Naive B cell (primary cell): ENCODE data around the gene HSD17B11. TPM values are rescaled to one million over a fixed set of nuclear protein-coding genes. Genes with fewer than 3 reads are reported as not detected.
"Not testable (repeated sequence)": the region's sequence is repeated elsewhere in the genome, so short reads cannot be mapped to it uniquely, and the experiment has no call there.

Source experiments
- ATAC-seq, 2 donors: fragments of 150-1000 bp; cut with Tn5 transposase; 2 replicates each; pipeline ENCODE4 v1.10.0; 2021; ENCODE audit warnings: low read depth in 2 of 2, mild to moderate bottlenecking in 2 of 2, moderate library complexity in 2 of 2
- DNase-seq: peaks from one replicate; pipeline ENCODE4 v3.0.0; 2022
- H3K27ac Mint-ChIP-seq, 6 donors: one replicate each; pipeline ENCODE4 v1.8.0; 2020 to 2022; ENCODE audit warnings: mild to moderate bottlenecking in 6 of 6, mixed read lengths in 6 of 6, moderate library complexity in 5 of 6, inconsistent platforms in 2 of 6
- H3K27me3 Mint-ChIP-seq, 3 donors: one replicate each; pipeline ENCODE4 v1.8.0; 2021 to 2022; ENCODE audit warnings: mixed read lengths in 3 of 3, mild to moderate bottlenecking in 1 of 3
- H3K36me3 Mint-ChIP-seq, 2 donors: one replicate each; pipeline ENCODE4 v1.8.0; 2020 to 2022; ENCODE audit warnings: mixed read lengths in 2 of 2, inconsistent platforms in 1 of 2, mild to moderate bottlenecking in 1 of 2
- H3K4me1 Mint-ChIP-seq, 3 donors: one replicate each; pipeline ENCODE4 v1.8.0; 2020 to 2022; ENCODE audit warnings: mixed read lengths in 3 of 3, inconsistent platforms in 1 of 3, mild to moderate bottlenecking in 1 of 3, moderate library complexity in 1 of 3
- H3K4me3 Mint-ChIP-seq, 8 donors: one replicate each; pipeline ENCODE4 v1.8.0; 2020 to 2022; ENCODE audit warnings: mild to moderate bottlenecking in 8 of 8, mixed read lengths in 8 of 8, moderate library complexity in 8 of 8, inconsistent platforms in 2 of 8
- H3K9me3 Mint-ChIP-seq, 7 donors: one replicate each; pipeline ENCODE4 v1.8.0; 2020 to 2022; ENCODE audit warnings: mixed read lengths in 7 of 7, mild to moderate bottlenecking in 5 of 7, inconsistent platforms in 2 of 7, moderate library complexity in 1 of 7
- polyA plus RNA-seq, 6 donors: library from polyadenylated mRNA; unstranded; fragments of 300-500 nt; fragmentation: Illumina TruSeq; gene quantifications; one replicate each; pipeline ENCODE4 v1.2.3, GENCODE V29; 2021; ENCODE audit warnings: low read depth in 6 of 6

The HSD17B11 gene
- polyA plus RNA-seq, 6 donors from 2014 or later = 67.9 to 116 (median 107) TPM

GRCh38 chr4:87419578-87420249 is 28.7 kb upstream of the HSD17B11 start:
- H3K27me3 Mint-ChIP-seq = no peaks in the 10 kb centered on the region
- no peaks in the 10 kb centered on the region for H3K36me3 Mint-ChIP-seq
- H3K9me3 Mint-ChIP-seq = peaks cover 0 to 2% (median 0%) of the 10 kb centered on the region in 7 donors
- ATAC-seq (no peak), DNase-seq (no peak)
- H3K4me3 Mint-ChIP-seq = peak overlapping the region in 2 of 8 donors; percentile 33 to 98
- H3K27ac Mint-ChIP-seq = no peak overlapping the region
- H3K4me1 Mint-ChIP-seq = peaks cover 18 to 30% (median 23%) of the 10 kb centered on the region in 3 donors

DNA sequence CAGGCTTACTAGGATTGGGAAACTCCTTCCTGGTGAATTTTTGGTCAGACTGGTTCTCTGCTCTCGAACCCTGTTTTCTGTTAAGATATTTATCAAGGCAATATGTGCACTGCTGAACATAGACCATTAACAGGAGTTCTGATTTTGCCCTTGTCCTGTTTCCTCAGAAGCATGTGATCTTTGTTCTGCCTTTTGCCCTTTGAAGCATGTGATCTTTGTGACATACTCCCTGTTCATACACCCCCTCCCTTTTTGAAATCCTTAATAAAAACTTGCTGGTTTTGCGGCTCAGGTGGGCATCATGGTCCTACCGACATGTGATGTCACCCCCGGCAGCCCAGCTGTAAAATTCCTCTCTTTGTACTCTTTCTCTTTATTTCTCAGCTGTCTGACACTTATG is 27.4 kb upstream of the HSD17B11 start:
- peak overlapping the region in 1 of 8 donors; percentile 35 for H3K4me3 Mint-ChIP-seq
- H3K36me3 Mint-ChIP-seq, ATAC-seq, H3K27me3 Mint-ChIP-seq, DNase-seq, H3K27ac Mint-ChIP-seq, H3K9me3 Mint-ChIP-seq: not testable (repeated sequence)
- peaks cover 9 to 17% (median 12%) of the 10 kb centered on the region in 3 donors for H3K4me1 Mint-ChIP-seq

DNA sequence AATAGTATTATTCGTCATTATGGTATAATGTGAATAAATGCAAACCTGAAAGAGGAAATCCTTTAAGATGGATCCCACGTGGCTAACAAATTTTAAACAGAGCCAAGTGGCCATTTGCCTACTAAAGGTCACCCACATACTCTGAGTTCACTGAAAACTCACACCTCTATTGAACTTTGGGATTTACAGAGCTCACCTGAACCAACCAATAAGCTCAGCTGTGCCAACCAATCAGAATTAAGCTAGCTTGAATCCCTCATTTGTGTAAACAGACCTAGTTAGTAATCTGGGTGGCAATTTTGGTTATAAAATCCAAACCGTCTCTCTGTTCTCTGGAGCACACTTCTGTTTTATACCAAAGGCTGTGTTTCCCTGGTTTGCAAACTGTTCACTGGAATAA is 26.0 kb upstream of the HSD17B11 start:
- no peak for DNase-seq

DNA sequence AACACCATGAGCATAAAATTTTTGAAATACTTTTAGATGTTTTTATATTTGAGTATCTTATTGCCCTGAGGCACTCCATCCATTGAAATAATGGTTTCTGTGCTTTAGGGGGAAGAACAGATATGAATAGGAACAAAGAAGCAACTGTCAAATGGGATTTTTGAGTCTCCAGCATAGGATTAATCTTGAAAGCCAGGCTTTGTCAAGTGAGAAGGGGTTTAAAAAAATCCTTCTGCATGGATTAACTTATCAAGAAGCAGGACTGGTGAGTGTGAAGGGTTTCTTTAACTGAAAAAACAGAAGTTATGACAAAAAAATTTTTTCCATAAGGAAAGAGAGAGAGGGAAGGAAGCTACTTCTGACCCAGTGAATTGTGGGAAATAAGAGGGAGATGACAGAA is 23.8 kb upstream of the HSD17B11 start:
- Mint-ChIP-seq H3K4me3 (peak overlapping the region in 1 of 8 donors; percentile 42), H3K4me1 (no peaks in the 10 kb centered on the region), H3K27ac (peak overlapping the region in 1 of 6 donors; percentile 44), H3K9me3 (peaks cover 0 to 2% (median 0%) of the 10 kb centered on the region in 7 donors), H3K36me3 (no peaks in the 10 kb centered on the region), H3K27me3 (peaks cover 6 to 11% (median 8%) of the 10 kb centered on the region in 3 donors)
- ATAC-seq (no peak), DNase-seq (no peak)

More for the DNA sequence above, 26.0 kb upstream of the HSD17B11 start:
- no peak overlapping the region for H3K27ac Mint-ChIP-seq
- H3K4me3 Mint-ChIP-seq = no peak overlapping the region
- peaks cover 0 to 2% (median 0%) of the 10 kb centered on the region in 7 donors for H3K9me3 Mint-ChIP-seq
- no peaks in the 10 kb centered on the region for H3K36me3 Mint-ChIP-seq
- H3K27me3 Mint-ChIP-seq = peaks cover 0 to 4% (median 0%) of the 10 kb centered on the region in 3 donors
- ATAC-seq = no peak
- H3K4me1 Mint-ChIP-seq = peaks cover 0 to 11% (median 3%) of the 10 kb centered on the region in 3 donors

DNA sequence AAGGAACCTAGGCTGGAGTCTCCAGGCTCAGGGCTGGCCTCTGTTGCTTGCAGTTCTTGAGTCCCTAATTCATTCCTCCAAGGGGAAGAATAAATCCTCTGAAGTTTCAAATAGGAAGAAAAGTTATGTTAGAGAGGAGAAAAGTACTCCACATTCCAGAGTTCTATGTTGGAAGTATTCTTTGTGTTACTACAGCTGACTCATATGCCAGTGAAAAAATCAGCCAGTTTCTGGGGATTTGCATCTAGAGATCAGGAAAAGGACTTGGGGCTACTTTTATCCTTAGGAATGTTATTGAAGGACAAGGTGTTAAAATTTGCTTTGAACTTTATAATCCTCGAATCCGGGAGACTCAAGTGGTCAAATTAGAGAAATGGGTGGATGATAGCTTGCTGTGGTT is 19.7 kb upstream of the HSD17B11 start:
- no peak overlapping the region for H3K27ac Mint-ChIP-seq
- DNase-seq = no peak
- no peaks in the 10 kb centered on the region for H3K9me3 Mint-ChIP-seq
- no peak for ATAC-seq
- peaks cover 7 to 18% (median 15%) of the 10 kb centered on the region in 3 donors for H3K27me3 Mint-ChIP-seq
- H3K36me3 Mint-ChIP-seq = no peaks in the 10 kb centered on the region
- peaks cover 18 to 22% (median 21%) of the 10 kb centered on the region in 3 donors for H3K4me1 Mint-ChIP-seq
- no peak overlapping the region for H3K4me3 Mint-ChIP-seq

- no peak for ATAC-seq
- H3K27me3 Mint-ChIP-seq = peaks cover 7 to 18% (median 15%) of the 10 kb centered on the region in 3 donors
These were observed 19.2 kb upstream of the HSD17B11 start for GRCh38 chr4:87410157-87410556.

DNA sequence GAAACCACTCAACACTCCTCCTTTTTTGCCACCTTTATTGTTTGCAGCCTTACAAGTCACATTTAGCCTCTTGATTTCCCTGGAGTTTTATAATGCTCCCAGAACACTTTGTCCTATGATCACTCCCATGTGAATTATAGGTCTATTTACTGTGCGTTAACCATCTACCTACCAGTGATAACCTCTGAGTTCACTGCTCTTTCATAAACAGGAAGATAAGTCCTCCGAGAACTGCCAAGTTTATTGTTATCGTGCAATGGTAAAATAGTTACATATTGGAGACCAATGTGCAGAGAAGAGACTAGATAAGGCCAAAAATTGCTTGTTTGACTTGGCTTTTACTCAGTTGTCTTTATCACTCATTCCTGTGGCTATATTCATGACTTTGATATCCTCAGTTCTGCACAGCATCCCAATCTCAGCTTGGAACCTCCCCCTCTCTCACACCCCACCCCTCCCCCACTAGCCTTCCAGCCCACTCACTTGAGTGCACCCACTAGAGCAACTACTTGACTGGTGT is 18.5 kb upstream of the HSD17B11 start:
- DNase-seq (no peak), ATAC-seq (no peak)
- no peak overlapping the region for H3K4me3 Mint-ChIP-seq
- H3K36me3 Mint-ChIP-seq = no peaks in the 10 kb centered on the region
- peaks cover 18 to 22% (median 21%) of the 10 kb centered on the region in 3 donors for H3K4me1 Mint-ChIP-seq
- no peaks in the 10 kb centered on the region for H3K9me3 Mint-ChIP-seq
- no peak overlapping the region for H3K27ac Mint-ChIP-seq
- peaks cover 7 to 18% (median 15%) of the 10 kb centered on the region in 3 donors for H3K27me3 Mint-ChIP-seq

More at GRCh38 chr4:87410157-87410556, 19.2 kb upstream of the HSD17B11 start:
- no peak overlapping the region for H3K27ac Mint-ChIP-seq
- no peak for DNase-seq
- H3K36me3 Mint-ChIP-seq = no peaks in the 10 kb centered on the region
- peaks cover 18 to 22% (median 21%) of the 10 kb centered on the region in 3 donors for H3K4me1 Mint-ChIP-seq
- no peaks in the 10 kb centered on the region for H3K9me3 Mint-ChIP-seq
- H3K4me3 Mint-ChIP-seq = no peak overlapping the region

DNA sequence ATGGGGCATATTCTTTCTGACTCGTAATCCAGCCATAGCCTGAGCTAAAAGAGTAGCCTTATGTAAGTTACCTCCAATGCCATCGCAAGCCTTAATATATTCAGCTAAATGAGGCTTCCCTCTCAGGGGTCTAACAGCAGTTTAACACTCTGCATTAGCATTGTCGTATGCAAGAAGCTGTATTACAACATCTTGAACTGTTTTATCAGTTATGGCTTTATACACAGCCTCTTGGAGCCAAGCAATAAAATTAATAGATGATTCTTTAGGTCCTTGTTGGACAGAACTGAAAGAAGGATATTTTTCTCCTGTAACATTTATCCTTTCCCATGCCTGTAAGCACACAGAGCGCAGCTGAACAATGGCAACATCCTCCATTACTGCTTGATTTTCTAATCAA is 15.9 kb upstream of the HSD17B11 start:
- peaks cover 7 to 18% (median 10%) of the 10 kb centered on the region in 3 donors for H3K27me3 Mint-ChIP-seq

DNA sequence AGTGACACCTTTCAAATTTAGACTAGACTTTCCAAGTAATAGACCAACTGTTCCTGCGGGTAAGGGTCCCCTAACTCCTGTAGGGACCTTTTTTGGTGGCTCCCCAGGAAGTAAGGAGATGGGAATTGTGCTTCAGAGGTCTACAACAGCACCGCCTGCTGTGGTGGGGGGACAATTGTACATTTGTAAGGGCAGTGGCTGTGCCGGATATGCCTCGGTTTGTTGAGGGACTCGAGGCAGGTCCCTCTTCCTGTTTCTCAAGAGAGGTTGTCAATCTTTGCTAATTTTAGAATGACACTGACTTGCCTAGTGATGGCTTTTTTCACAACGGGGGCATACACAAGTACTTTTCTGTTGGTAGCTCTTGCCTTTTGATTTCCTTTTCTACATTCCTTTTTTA is 15.5 kb upstream of the HSD17B11 start:
- no peak for DNase-seq

More for the DNA sequence above, 15.9 kb upstream of the HSD17B11 start:
- peaks cover 18 to 22% (median 21%) of the 10 kb centered on the region in 3 donors for H3K4me1 Mint-ChIP-seq
- DNase-seq, H3K36me3 Mint-ChIP-seq, H3K9me3 Mint-ChIP-seq, ATAC-seq: not testable (repeated sequence)
- peak overlapping the region in 5 of 6 donors; percentile 27 to 89 (median 62) for H3K27ac Mint-ChIP-seq
- H3K4me3 Mint-ChIP-seq = peak overlapping the region; percentile 57 to 88 (median 81)

DNA sequence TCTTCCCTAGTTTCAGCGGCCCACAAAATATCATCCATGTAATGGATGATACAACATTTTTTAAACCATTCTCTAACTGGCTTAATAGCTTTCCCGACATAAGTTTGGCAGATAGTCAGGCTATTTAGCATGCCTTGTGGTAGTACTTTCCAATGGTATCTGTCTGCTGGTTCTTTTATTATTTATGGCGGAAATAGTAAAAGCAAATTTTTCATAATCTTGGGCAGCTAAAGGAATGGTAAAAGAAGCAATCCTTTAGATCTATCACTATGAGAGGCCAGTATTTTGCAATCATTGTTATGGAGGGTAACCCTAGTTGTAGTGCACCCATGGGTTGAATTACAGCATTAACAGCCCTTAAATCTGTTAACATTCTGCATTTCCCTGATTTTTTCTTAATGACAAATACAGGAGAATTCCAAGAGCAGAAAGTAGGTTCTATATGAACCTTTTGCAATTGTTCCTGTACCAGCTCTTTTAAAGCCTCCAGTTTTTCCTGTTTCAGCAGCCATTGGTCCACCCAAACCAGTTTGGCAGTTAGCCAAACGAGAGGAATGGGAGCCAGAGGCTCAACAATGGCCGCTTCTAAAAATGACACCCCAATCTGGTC is 14.3 kb upstream of the HSD17B11 start:
- DNase-seq (no peak), ATAC-seq (no peak)
- Mint-ChIP-seq H3K27me3 (peaks cover 6 to 11% (median 10%) of the 10 kb centered on the region in 3 donors), H3K27ac (no peak overlapping the region), H3K36me3 (no peaks in the 10 kb centered on the region), H3K9me3 (peaks cover 0 to 3% (median 0%) of the 10 kb centered on the region in 7 donors), H3K4me1 (peaks cover 18 to 22% (median 21%) of the 10 kb centered on the region in 3 donors), H3K4me3 (peak overlapping the region in 1 of 8 donors; percentile 52)

More for the DNA sequence above, 15.5 kb upstream of the HSD17B11 start:
- Mint-ChIP-seq H3K27me3 (peaks cover 7 to 18% (median 10%) of the 10 kb centered on the region in 3 donors), H3K4me1 (peaks cover 18 to 22% (median 21%) of the 10 kb centered on the region in 3 donors), H3K9me3 (peaks cover 0 to 3% (median 0%) of the 10 kb centered on the region in 7 donors), H3K27ac (peak overlapping the region in 5 of 6 donors; percentile 31 to 89 (median 62)), H3K4me3 (peak overlapping the region; percentile 57 to 88 (median 81)), H3K36me3 (no peaks in the 10 kb centered on the region)
- ATAC-seq = peak; percentile 73 to 80

DNA sequence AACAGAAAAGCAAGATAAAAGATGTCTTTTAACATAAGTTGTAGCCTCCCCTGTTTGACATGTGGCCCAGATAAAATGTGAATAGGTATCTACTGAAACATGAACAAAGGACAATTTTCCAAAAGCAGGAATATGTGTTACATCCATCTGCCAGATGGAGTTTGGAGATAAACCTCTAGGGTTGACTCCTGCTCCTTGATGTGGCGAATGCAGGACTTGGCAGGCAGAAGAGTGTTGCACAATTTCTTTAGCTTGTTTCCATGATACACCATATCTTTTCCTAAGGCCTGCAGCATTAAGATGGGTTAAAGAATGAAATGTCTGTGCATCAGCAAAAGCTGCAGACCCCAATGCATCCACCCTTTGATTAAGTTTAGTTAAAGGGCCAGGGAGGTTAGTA is 12.7 kb upstream of the HSD17B11 start:
- not testable (repeated sequence) for ATAC-seq, DNase-seq, H3K27me3 Mint-ChIP-seq, H3K36me3 Mint-ChIP-seq, H3K27ac Mint-ChIP-seq, H3K9me3 Mint-ChIP-seq, H3K4me3 Mint-ChIP-seq
- peaks cover 18 to 22% (median 21%) of the 10 kb centered on the region in 3 donors for H3K4me1 Mint-ChIP-seq

DNA sequence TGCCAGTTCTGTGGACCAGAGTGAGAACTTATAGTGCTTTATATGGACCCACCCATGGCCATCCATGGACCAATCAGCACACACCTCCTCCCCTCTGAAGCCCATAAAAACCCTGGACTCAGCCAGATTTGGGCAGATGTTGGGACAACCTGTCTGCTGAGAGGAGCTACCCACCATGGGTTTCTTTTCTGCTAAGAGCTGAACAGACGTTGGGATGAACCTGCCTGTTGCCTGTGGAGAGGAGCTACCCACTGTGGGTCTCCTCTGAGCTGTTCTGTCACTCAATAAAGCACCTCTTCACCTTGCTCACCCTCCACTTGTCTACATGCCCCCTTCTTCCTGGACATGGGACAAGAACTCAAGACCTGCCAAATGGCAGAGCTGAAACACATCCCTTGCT is 9.0 kb upstream of the HSD17B11 start:
- H3K4me1 Mint-ChIP-seq = no peaks in the 10 kb centered on the region
- H3K9me3 Mint-ChIP-seq = peaks cover 0 to 3% (median 0%) of the 10 kb centered on the region in 7 donors
- no peaks in the 10 kb centered on the region for H3K36me3 Mint-ChIP-seq
- no peak for ATAC-seq
- no peak for DNase-seq
- H3K4me3 Mint-ChIP-seq = no peak overlapping the region
- H3K27ac Mint-ChIP-seq = no peak overlapping the region
- no peaks in the 10 kb centered on the region for H3K27me3 Mint-ChIP-seq

DNA sequence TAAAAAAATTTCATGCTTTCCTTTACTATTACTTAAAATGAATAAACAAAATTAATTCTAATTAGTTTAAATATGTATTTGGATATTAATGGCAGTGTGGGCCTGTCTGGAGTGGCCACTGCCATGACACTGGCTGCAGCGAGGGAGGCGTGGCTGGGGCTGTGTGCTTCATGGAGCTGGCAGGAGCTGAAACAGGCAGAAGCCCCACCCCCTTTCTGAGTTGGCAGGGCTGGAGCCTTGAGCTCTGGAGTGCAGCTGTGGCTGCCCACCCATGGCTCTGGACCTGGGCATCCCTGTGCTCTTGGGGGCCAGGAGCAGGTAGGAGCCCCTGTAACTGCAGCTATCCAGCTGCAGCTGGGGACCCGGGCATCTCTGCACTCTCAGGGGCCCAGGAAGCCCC is 8.2 kb upstream of the HSD17B11 start:
- Mint-ChIP-seq H3K4me1 (no peaks in the 10 kb centered on the region), H3K9me3 (peaks cover 0 to 3% (median 0%) of the 10 kb centered on the region in 7 donors), H3K27me3 (no peaks in the 10 kb centered on the region), H3K36me3 (no peaks in the 10 kb centered on the region), H3K4me3 (no peak overlapping the region), H3K27ac (no peak overlapping the region)
- DNase-seq = no peak
- no peak for ATAC-seq
